Cardiac muscle cell (in vitro differentiated cells and primary cell): ENCODE data around the gene BAZ2B. TPM values are rescaled to one million over a fixed set of nuclear protein-coding genes. Genes with fewer than 3 reads are reported as not detected.

ENCODE experiments used
- DNase-seq, 2 donors: peaks; one replicate each; pipeline versions ENCODE4 v3.0.0 to v3.0.0-alpha.2; 2010 to 2017; ENCODE audit warnings: low read depth in 1 of 2, low spot score in 1 of 2
- H3K27ac ChIP-seq: fragments of 200-600 bp; sonication (generic); 2 replicates; pipeline ENCODE4 v1.5.1; 2016
- H3K27me3 ChIP-seq: fragments of 200-600 bp; sonication (generic); 2 replicates; pipeline ENCODE4 v1.6.0; 2016; ENCODE audit warnings: control low read depth
- H3K36me3 ChIP-seq: fragments of 200-600 bp; sonication (generic); 2 replicates; pipeline ENCODE4 v1.5.1; 2016; ENCODE audit warnings: control low read depth
- H3K4me1 ChIP-seq: fragments of 200-600 bp; sonication (generic); 2 replicates; pipeline ENCODE4 v1.8.1; 2017; ENCODE audit warnings: low read depth, mild to moderate bottlenecking, mixed run types
- H3K4me3 ChIP-seq: fragments of 200-600 bp; sonication (generic); 2 replicates; pipeline ENCODE4 v1.5.1; 2016; ENCODE audit warnings: mild to moderate bottlenecking
- H3K9me3 ChIP-seq: fragments of 200-600 bp; sonication (generic); 2 replicates; pipeline ENCODE4 v1.5.1; 2017; ENCODE audit warnings: low read depth, mild to moderate bottlenecking, control low read depth
- polyA plus RNA-seq: library from polyadenylated mRNA; unstranded; fragments of >200 nt; fragmentation: Nextera tagmentation; extraction: Ambion mirVana; gene quantifications from 2 replicates; pipeline ENCODE4 v1.2.1, GENCODE V29; 2016
- total RNA-seq: library from RNA; depleted of rRNA; stranded (reverse); fragments of >200 nt; gene quantifications from 2 replicates; pipeline ENCODE4 v1.2.3, GENCODE V29; 2016
- TF ChIP-seq, protein P1 (sequence below): IDR thresholded peaks from 2 replicates; pipeline ENCODE4 v1.5.1; 2012; ENCODE audit warnings: low read depth, mild to moderate bottlenecking, low read length

The BAZ2B gene
- total and polyA plus RNA-seq, 2 experiments from 2014 or later, result 62.1 to 103 TPM

GRCh38 chr2:159614534-159615366 lies 1.6 kb downstream of the BAZ2B start:
- Histone ChIP-seq H3K9me3 (no peaks in the 10 kb centered on the region), H3K4me1 (peaks cover 35% of the 10 kb centered on the region)
- peak; percentile 65 to 89 for DNase-seq

DNA sequence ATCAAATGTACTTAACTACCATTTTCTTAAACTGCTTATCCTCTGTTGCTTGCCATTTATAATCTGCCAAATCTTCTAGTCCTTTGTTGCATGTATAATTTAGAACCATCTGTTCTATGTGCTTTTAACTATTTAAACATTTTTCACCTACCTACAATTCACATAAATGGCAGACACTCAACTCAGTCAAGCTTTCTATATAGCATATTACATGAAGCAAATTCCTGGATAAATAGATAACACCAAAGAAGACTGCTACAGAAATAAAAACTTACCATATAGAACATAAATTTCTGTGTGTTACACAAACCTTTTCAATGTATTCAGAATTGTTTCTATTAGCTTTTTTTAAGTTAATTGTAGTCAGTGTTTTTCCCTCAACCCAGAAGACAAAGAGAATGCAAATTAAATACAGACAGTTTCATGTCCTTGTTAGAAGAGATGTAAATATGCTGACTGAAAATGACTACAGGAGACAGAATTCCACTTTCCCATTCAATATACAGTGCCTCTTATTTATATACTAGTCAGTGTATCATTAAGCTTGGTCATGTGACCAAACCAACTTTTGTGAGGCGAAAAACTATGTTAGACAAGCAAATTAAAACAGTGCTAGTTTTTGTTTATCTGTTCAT lies 2.6 kb downstream of the BAZ2B start:
- TF ChIP-seq, protein P1, sequence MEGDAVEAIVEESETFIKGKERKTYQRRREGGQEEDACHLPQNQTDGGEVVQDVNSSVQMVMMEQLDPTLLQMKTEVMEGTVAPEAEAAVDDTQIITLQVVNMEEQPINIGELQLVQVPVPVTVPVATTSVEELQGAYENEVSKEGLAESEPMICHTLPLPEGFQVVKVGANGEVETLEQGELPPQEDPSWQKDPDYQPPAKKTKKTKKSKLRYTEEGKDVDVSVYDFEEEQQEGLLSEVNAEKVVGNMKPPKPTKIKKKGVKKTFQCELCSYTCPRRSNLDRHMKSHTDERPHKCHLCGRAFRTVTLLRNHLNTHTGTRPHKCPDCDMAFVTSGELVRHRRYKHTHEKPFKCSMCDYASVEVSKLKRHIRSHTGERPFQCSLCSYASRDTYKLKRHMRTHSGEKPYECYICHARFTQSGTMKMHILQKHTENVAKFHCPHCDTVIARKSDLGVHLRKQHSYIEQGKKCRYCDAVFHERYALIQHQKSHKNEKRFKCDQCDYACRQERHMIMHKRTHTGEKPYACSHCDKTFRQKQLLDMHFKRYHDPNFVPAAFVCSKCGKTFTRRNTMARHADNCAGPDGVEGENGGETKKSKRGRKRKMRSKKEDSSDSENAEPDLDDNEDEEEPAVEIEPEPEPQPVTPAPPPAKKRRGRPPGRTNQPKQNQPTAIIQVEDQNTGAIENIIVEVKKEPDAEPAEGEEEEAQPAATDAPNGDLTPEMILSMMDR, result no peak
- DNase-seq, result peak in 1 of 2 donors; percentile 44
- Histone ChIP-seq H3K36me3 (no peaks in the 10 kb centered on the region), H3K9me3 (no peaks in the 10 kb centered on the region), H3K27ac (peak overlapping the region; percentile 99), H3K4me1 (peaks cover 44% of the 10 kb centered on the region), H3K4me3 (peak overlapping the region; percentile 74), H3K27me3 (no peaks in the 10 kb centered on the region)

More at GRCh38 chr2:159614534-159615366, 1.6 kb downstream of the BAZ2B start:
- Histone ChIP-seq H3K27ac (peak overlapping the region; percentile 99), H3K36me3 (no peaks in the 10 kb centered on the region), H3K27me3 (no peaks in the 10 kb centered on the region), H3K4me3 (peak overlapping the region; percentile 74)
- TF ChIP-seq, protein P1, result no peak

- TF ChIP-seq, protein P1, result no peak
- peak overlapping the region; percentile 99 for H3K27ac ChIP-seq
- no peaks in the 10 kb centered on the region for H3K36me3 ChIP-seq
- H3K9me3 ChIP-seq, result no peaks in the 10 kb centered on the region
- H3K4me3 ChIP-seq, result peak overlapping the region; percentile 74
- DNase-seq, result no peak
- peaks cover 42% of the 10 kb centered on the region for H3K4me1 ChIP-seq
- no peaks in the 10 kb centered on the region for H3K27me3 ChIP-seq
These were observed 3.3 kb downstream of the BAZ2B start for GRCh38 chr2:159613091-159613490.

DNA sequence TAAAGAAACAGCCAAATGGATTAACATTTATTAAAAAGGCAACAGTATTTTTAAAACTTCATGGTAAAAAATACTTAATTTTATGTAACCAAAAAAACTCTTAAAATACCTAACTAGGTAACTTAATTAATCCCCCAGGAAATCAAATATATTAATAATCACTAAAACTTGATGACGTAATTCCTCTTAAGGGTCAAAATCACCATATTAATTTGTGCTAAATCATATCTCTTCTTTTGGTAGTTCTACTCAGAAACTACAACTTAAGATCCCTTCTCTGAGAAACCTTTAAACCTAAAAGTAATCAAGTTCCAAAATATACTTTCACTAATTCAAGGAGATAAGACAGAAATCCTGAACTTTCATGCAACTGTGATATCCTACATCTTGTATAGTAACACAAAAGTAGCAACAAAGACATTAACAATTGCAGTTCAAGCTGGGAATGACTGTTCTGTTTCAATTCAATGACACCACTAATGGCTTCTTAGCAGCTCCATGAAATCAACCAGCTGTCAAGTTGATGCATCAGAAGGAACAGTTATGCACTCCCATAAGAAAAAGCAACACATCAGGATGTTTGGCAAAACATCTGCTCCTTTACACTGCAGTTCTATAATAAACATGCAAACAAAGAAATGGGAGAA lies 4.0 kb downstream of the BAZ2B start:
- Histone ChIP-seq H3K9me3 (no peaks in the 10 kb centered on the region), H3K27ac (peak overlapping the region; percentile 99), H3K36me3 (no peaks in the 10 kb centered on the region), H3K4me1 (peaks cover 41% of the 10 kb centered on the region), H3K4me3 (peak overlapping the region; percentile 74), H3K27me3 (no peaks in the 10 kb centered on the region)
- TF ChIP-seq, protein P1, result no peak
- peak; percentile 57 to 64 for DNase-seq

- H3K36me3 ChIP-seq, result no peaks in the 10 kb centered on the region
- TF ChIP-seq, protein P1, result no peak
- H3K27me3 ChIP-seq, result no peaks in the 10 kb centered on the region
- no peak overlapping the region for H3K27ac ChIP-seq
- H3K9me3 ChIP-seq, result no peaks in the 10 kb centered on the region
- H3K4me3 ChIP-seq, result peak overlapping the region; percentile 1
- DNase-seq, result no peak
- peaks cover 60% of the 10 kb centered on the region for H3K4me1 ChIP-seq
These were observed 6.4 kb downstream of the BAZ2B start for GRCh38 chr2:159609811-159610549.
